C4-2B (cell line): ENCODE measurements around the gene ZNF48.

Experiments used
- ZFX ChIP-seq: fragments of 450-650 bp; IDR thresholded peaks from 2 replicates; pipeline ENCODE4 v1.6.1; 2017
- TF ChIP-seq, protein P1 (sequence below): fragments of 450-650 bp; conservative IDR thresholded peaks from 2 replicates; pipeline ENCODE4 v1.5.1; 2017; ENCODE audit warnings: mild to moderate bottlenecking

DNA sequence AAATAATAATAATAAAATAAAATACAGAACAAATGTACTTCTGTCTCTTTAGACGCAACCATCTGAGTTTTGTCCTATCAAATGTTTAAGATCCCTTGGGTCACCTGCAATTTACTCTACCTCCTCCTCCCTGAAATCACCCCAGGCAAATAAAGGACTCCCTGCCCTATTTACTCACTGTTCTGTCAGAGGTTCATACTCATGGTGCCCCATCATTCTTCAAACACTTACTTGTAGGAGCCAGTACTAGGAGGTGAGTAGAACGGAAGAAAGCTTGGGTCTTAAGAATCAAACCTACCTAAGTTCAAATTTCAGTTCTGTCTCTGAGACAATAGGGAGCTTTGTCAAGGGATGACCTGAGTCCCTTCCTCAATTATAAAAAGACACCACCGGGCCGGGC lies 28.7 kb upstream of the ZNF48 start:
- TF ChIP-seq, protein P1, sequence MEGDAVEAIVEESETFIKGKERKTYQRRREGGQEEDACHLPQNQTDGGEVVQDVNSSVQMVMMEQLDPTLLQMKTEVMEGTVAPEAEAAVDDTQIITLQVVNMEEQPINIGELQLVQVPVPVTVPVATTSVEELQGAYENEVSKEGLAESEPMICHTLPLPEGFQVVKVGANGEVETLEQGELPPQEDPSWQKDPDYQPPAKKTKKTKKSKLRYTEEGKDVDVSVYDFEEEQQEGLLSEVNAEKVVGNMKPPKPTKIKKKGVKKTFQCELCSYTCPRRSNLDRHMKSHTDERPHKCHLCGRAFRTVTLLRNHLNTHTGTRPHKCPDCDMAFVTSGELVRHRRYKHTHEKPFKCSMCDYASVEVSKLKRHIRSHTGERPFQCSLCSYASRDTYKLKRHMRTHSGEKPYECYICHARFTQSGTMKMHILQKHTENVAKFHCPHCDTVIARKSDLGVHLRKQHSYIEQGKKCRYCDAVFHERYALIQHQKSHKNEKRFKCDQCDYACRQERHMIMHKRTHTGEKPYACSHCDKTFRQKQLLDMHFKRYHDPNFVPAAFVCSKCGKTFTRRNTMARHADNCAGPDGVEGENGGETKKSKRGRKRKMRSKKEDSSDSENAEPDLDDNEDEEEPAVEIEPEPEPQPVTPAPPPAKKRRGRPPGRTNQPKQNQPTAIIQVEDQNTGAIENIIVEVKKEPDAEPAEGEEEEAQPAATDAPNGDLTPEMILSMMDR: no peak
- no peak for TF ChIP-seq ZFX
